ENCODE data around the gene ZNF18.
"Not testable (repeated sequence)": the region's sequence is repeated elsewhere in the genome, so short reads cannot be mapped to it uniquely, and the experiment has no call there.

DNA sequence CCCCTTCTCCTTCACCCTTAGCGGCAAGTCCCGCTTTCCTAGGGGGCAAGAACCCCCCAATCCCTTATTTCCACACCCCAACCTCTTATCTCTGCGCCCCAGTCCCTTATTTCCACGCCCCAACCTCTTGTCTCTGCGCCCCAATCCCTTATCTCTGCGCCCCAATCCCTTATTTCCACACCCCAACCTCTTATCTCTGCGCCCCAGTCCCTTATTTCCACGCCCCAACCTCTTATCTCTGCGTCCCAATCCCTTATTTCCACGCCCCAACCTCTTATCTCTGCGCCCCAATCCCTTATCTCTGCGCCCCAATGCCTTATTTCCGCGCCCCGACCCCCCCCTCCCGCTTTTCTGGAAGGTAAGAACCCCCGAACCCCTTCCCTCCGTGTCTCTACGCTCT is 24.5 kb downstream of the ZNF18 start:
- not testable (repeated sequence) for TF ChIP-seq ZBTB44 (CRISPR knock-in tag; IDR thresholded peaks at IDR 0.05); ZNF652 (CRISPR knock-in tag; IDR thresholded peaks at IDR 0.05; ENCODE audit: borderline replicate concordance, low read depth); KLF13 (CRISPR knock-in tag; IDR thresholded peaks at IDR 0.05); ELF4 (CRISPR knock-in tag; IDR thresholded peaks at IDR 0.05; ENCODE audit: borderline replicate concordance); TCF7 (IDR thresholded peaks at IDR 0.05; ENCODE audit: low read depth)

All from HepG2 (cell line).